ENCODE results near the gene SH3RF2. TPM values are rescaled to one million over a fixed set of nuclear protein-coding genes. Genes with fewer than 3 reads are reported as not detected.

SH3RF2 gene
- total and polyA plus RNA-seq, 2 experiments from 2014 or later: 38.3 to 43.1 TPM

GRCh38 chr5:145920542-145921210 is 15.7 kb upstream of the SH3RF2 start:
- H3K4me3 ChIP-seq: no peak overlapping the region
- H3K36me3 ChIP-seq: no peaks in the 10 kb centered on the region
- H3K27me3 ChIP-seq: no peaks in the 10 kb centered on the region
- no peak for DNase-seq (ENCODE audit: low read depth in 1 of 2, low spot score in 1 of 2)
- no peak for TF ChIP-seq CTCF (IDR thresholded peaks at IDR 0.05; ENCODE audit: low read depth, low read length)
- H3K9me3 ChIP-seq (ENCODE audit: low read depth): no peaks in the 10 kb centered on the region
- H3K4me1 ChIP-seq (ENCODE audit: low read depth): peaks cover 20% of the 10 kb centered on the region
- no peak overlapping the region for H3K27ac ChIP-seq

GRCh38 chr5:145921211-145921610 is 15.2 kb upstream of the SH3RF2 start:
- Histone ChIP-seq H3K4me3 (no peak overlapping the region), H3K4me1 (ENCODE audit: low read depth) (peaks cover 22% of the 10 kb centered on the region), H3K36me3 (no peaks in the 10 kb centered on the region), H3K27me3 (no peaks in the 10 kb centered on the region), H3K27ac (no peak overlapping the region), H3K9me3 (ENCODE audit: low read depth) (no peaks in the 10 kb centered on the region)
- DNase-seq (ENCODE audit: low read depth in 1 of 2, low spot score in 1 of 2): no peak
- TF ChIP-seq CTCF (IDR thresholded peaks at IDR 0.05; ENCODE audit: low read depth, low read length): no peak

- Histone ChIP-seq H3K9me3 (ENCODE audit: low read depth) (no peaks in the 10 kb centered on the region), H3K27me3 (no peaks in the 10 kb centered on the region), H3K36me3 (no peaks in the 10 kb centered on the region), H3K27ac (no peak overlapping the region), H3K4me3 (no peak overlapping the region), H3K4me1 (ENCODE audit: low read depth) (peaks cover 13% of the 10 kb centered on the region)
- DNase-seq (ENCODE audit: low read depth in 1 of 2, low spot score in 1 of 2): no peak
- no peak for TF ChIP-seq CTCF (IDR thresholded peaks at IDR 0.05; ENCODE audit: low read depth, low read length)
Measured at GRCh38 chr5:145922059-145922458, 14.3 kb upstream of the SH3RF2 start.

GRCh38 chr5:145923405-145923804 is 13.0 kb upstream of the SH3RF2 start:
- H3K36me3 ChIP-seq: no peaks in the 10 kb centered on the region
- H3K4me3 ChIP-seq: no peak overlapping the region
- H3K27me3 ChIP-seq: no peaks in the 10 kb centered on the region
- H3K27ac ChIP-seq: no peak overlapping the region
- no peak for DNase-seq (ENCODE audit: low read depth in 1 of 2, low spot score in 1 of 2)
- peaks cover 11% of the 10 kb centered on the region for H3K4me1 ChIP-seq (ENCODE audit: low read depth)
- TF ChIP-seq CTCF (IDR thresholded peaks at IDR 0.05; ENCODE audit: low read depth, low read length): no peak
- no peaks in the 10 kb centered on the region for H3K9me3 ChIP-seq (ENCODE audit: low read depth)

GRCh38 chr5:145924849-145925248 is 11.5 kb upstream of the SH3RF2 start:
- no peak for TF ChIP-seq CTCF (IDR thresholded peaks at IDR 0.05; ENCODE audit: low read depth, low read length)
- H3K4me3 ChIP-seq: no peak overlapping the region
- DNase-seq (ENCODE audit: low read depth in 1 of 2, low spot score in 1 of 2): no peak
- H3K27me3 ChIP-seq: no peaks in the 10 kb centered on the region
- no peaks in the 10 kb centered on the region for H3K36me3 ChIP-seq
- H3K4me1 ChIP-seq (ENCODE audit: low read depth): peaks cover 11% of the 10 kb centered on the region
- peak overlapping the region; percentile 13 for H3K27ac ChIP-seq
- no peaks in the 10 kb centered on the region for H3K9me3 ChIP-seq (ENCODE audit: low read depth)
